PC-9 (cell line): ENCODE measurements around the gene FAM81A. TPM values are rescaled to one million over a fixed set of nuclear protein-coding genes. Genes with fewer than 3 reads are reported as not detected.

Source experiments
- BruUV-seq: library from RNA; stranded (reverse); fragments of 400-500 nt; replicated peaks from 2 replicates; lab custom pipeline; 2021; lab: Mats Ljungman, UMichigan
- CTCF ChIA-PET: fragments of 300-600 bp; sonication (Branson Sonifier 250); formaldehyde crosslinking; loops from one replicate; lab custom pipeline; 2022; ENCODE audit warnings: antibody characterized with exemption; lab: Charles Lee
- POLR2A ChIA-PET: fragments of 300-600 bp; sonication (Branson Sonifier 250); formaldehyde crosslinking; loops from one replicate; lab custom pipeline; 2022; ENCODE audit warnings: antibody characterized with exemption; ENCODE audit not compliant: unreplicated experiment; lab: Charles Lee
- DNase-seq, 2 experiments: peaks; one replicate each; pipeline versions ENCODE4 v3.0.0 to v3.0.0-alpha.2; 2015 to 2022; ENCODE audit warnings: mixed read lengths in 1 of 2
- H2AFZ ChIP-seq: fragments of 200-600 bp; sonication (generic); 2 replicates; pipeline ENCODE4 v1.8.1; 2017; ENCODE audit warnings: antibody characterized with exemption
- H3F3A ChIP-seq: fragments of 200-600 bp; sonication (generic); 2 replicates; pipeline ENCODE4 v1.8.1; 2017; ENCODE audit warnings: antibody characterized with exemption, mild to moderate bottlenecking, low read depth; ENCODE audit not compliant: insufficient read depth
- H3K27ac ChIP-seq: fragments of 200-600 bp; sonication (generic); 2 replicates; pipeline ENCODE4 v1.6.1; 2016; ENCODE audit warnings: mixed run types
- H3K27me3 ChIP-seq: fragments of 200-600 bp; sonication (generic); 2 replicates; pipeline ENCODE4 v1.6.1; 2016; ENCODE audit warnings: low read depth, mixed run types; ENCODE audit not compliant: insufficient read depth
- H3K36me3 ChIP-seq: fragments of 200-600 bp; sonication (generic); 2 replicates; pipeline ENCODE4 v1.6.1; 2016; ENCODE audit warnings: low read depth, mixed run types
- H3K4me1 ChIP-seq: fragments of 200-600 bp; sonication (generic); replicated peaks from 2 replicates; pipeline ENCODE4 v1.6.1; 2016; ENCODE audit warnings: mixed run types; ENCODE audit not compliant: insufficient read depth
- H3K4me2 ChIP-seq: fragments of 200-600 bp; sonication (generic); 2 replicates; pipeline ENCODE4 v1.6.1; 2017; ENCODE audit warnings: mixed run types
- H3K4me3 ChIP-seq: fragments of 200-600 bp; sonication (generic); 2 replicates; pipeline ENCODE4 v1.6.1; 2016; ENCODE audit warnings: mixed run types
- H3K79me2 ChIP-seq: fragments of 200-600 bp; sonication (generic); 2 replicates; pipeline ENCODE4 v1.6.1; 2017; ENCODE audit warnings: low read depth, mixed run types
- H3K9me2 ChIP-seq: fragments of 200-600 bp; sonication (generic); 2 replicates; pipeline ENCODE4 v1.8.1; 2017; ENCODE audit warnings: mild to moderate bottlenecking; ENCODE audit not compliant: insufficient read depth
- H3K9me3 ChIP-seq: fragments of 200-600 bp; sonication (generic); 2 replicates; pipeline ENCODE4 v1.8.1; 2016; ENCODE audit warnings: low read depth; ENCODE audit not compliant: insufficient read depth
- H4K20me1 ChIP-seq: fragments of 200-600 bp; sonication (generic); 2 replicates; pipeline ENCODE4 v1.8.1; 2017; ENCODE audit not compliant: insufficient read depth
- EZH2 ChIP-seq: fragments of 200-600 bp; sonication (generic); IDR thresholded peaks from 2 replicates; pipeline ENCODE4 v1.8.0; 2017; ENCODE audit warnings: antibody characterized with exemption, low read depth
- intact Hi-C: fragments of 100-400 bp; cut with micrococcal nuclease; formaldehyde crosslinking; loops from one replicate; pipeline ENCODE4 v1.10.0; 2022; ENCODE audit not compliant: unreplicated experiment
- total RNA-seq: library from RNA; stranded (reverse); gene quantifications from 2 replicates; pipeline ENCODE4 v1.2.3, GENCODE V29; 2021
- TF ChIP-seq, protein P1 (sequence below): fragments of 200-600 bp; sonication (generic); conservative IDR thresholded peaks from 2 replicates; pipeline ENCODE4 v1.6.1; 2017; ENCODE audit warnings: mixed run types, antibody characterized with exemption, mild to moderate bottlenecking, moderate library complexity

Gene FAM81A
- total RNA-seq, 1 experiment from 2014 or later = 7.0 TPM

DNA sequence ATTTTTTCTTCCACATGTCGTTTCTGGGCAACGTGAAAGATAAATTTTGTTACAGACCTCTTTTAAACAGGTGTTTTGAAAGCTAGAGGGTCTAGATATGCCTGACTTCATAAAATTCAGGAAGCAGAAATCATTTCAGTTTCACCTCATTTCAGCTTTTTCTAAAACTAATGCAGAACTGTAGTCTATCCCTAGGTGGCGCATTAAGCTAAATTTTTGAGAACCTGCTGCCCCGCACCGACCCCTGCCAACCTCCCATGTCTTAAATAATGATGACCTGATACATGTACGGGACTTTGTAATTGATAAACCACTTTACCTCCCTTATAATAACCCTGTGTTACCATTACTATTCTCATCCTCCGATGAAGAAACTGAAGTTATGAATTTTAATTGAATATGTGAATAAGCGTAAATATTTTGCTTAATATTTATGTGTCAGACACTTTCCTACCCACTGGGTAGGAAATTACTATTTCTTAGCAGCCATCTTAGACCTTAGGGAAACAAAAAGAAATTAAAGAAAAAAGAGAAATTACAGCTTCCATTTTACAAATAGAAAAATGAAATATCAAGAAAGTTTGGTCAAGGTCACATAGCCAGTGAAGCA is 94.9 kb downstream of the FAM81A start:
- Histone ChIP-seq H2AFZ (no peak overlapping the region), H4K20me1 (no peaks in the 10 kb centered on the region), H3K9me3 (no peaks in the 10 kb centered on the region), H3K4me1 (no peaks in the 10 kb centered on the region; the same call in 1 of the 2 replicates), H3F3A (no peaks in the 10 kb centered on the region), H3K36me3 (no peaks in the 10 kb centered on the region), H3K27me3 (no peaks in the 10 kb centered on the region), H3K27ac (no peak overlapping the region), H3K79me2 (no peaks in the 10 kb centered on the region), H3K4me2 (no peak overlapping the region), H3K9me2 (no peaks in the 10 kb centered on the region), H3K4me3 (no peak overlapping the region)
- POLR2A ChIA-PET = interaction anchor here (0.6 to 0.8 kb wide), 2 partner anchors 103 to 132 kb away, joined by 4 to 6 read pairs; no protein-coding TSS in a partner anchor
- DNase-seq = peak in 1 of 2 experiments; percentile 19
- intact Hi-C loops = loop anchor here (1.0 to 5.0 kb wide), 3 partner anchors 39 to 794 kb away; no protein-coding TSS in a partner anchor
- CTCF ChIA-PET = interaction anchor here (0.6 to 1.7 kb wide), 9 partner anchors 13 to 729 kb away, joined by 3 to 12 read pairs (median 4); partner anchors contain the start of gene GCNT3
- TF ChIP-seq, protein P1, sequence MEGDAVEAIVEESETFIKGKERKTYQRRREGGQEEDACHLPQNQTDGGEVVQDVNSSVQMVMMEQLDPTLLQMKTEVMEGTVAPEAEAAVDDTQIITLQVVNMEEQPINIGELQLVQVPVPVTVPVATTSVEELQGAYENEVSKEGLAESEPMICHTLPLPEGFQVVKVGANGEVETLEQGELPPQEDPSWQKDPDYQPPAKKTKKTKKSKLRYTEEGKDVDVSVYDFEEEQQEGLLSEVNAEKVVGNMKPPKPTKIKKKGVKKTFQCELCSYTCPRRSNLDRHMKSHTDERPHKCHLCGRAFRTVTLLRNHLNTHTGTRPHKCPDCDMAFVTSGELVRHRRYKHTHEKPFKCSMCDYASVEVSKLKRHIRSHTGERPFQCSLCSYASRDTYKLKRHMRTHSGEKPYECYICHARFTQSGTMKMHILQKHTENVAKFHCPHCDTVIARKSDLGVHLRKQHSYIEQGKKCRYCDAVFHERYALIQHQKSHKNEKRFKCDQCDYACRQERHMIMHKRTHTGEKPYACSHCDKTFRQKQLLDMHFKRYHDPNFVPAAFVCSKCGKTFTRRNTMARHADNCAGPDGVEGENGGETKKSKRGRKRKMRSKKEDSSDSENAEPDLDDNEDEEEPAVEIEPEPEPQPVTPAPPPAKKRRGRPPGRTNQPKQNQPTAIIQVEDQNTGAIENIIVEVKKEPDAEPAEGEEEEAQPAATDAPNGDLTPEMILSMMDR = peak; percentile 87
- TF ChIP-seq EZH2 = no peak
- BruUV-seq = no TSS peak

DNA sequence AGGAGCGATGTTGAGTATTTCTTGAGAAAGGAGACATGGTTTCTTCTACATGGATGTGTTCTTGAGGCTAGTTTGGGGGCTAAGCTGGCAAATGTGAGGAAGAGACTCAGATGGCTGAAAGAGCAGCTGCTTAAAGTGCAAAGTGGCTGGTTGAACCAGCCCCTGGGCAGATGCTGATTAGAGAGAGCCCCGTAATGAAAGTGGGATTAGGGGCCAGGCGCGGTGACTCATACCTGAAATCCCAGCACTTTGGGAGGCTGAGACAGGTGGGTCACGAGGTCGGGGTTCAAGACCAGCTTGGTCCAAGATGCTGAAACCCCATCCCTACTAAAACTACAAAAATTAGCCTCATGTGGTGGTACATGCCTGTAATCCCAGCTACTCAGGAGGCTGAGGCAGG is 98.6 kb downstream of the FAM81A start:
- CTCF ChIA-PET = interaction anchor here (1.0 kb wide), 1 partner anchor 80 kb away, joined by 4 read pairs; no protein-coding TSS in a partner anchor
- POLR2A ChIA-PET = interaction anchor here (0.5 kb wide), 1 partner anchor 1207 kb away, joined by 3 read pairs; no protein-coding TSS in a partner anchor
- no peaks in the 10 kb centered on the region for H3K27me3 ChIP-seq
- DNase-seq = no peak
- BruUV-seq = no TSS peak
- no peak overlapping the region for H3K4me3 ChIP-seq
- H3K79me2 ChIP-seq = no peaks in the 10 kb centered on the region
- no peak overlapping the region for H2AFZ ChIP-seq
- TF ChIP-seq, protein P1 = no peak
- TF ChIP-seq EZH2 = no peak
- H3K4me2 ChIP-seq = no peak overlapping the region
- H3K27ac ChIP-seq = no peak overlapping the region
- H3K9me2 ChIP-seq = no peaks in the 10 kb centered on the region
- intact Hi-C loops = no loop called here
- no peaks in the 10 kb centered on the region for H3F3A ChIP-seq
- no peaks in the 10 kb centered on the region for H3K36me3 ChIP-seq
- no peaks in the 10 kb centered on the region for H3K9me3 ChIP-seq
- peaks cover 5% of the 10 kb centered on the region; the same call in 1 of the 2 replicates for H3K4me1 ChIP-seq
- no peaks in the 10 kb centered on the region for H4K20me1 ChIP-seq

DNA sequence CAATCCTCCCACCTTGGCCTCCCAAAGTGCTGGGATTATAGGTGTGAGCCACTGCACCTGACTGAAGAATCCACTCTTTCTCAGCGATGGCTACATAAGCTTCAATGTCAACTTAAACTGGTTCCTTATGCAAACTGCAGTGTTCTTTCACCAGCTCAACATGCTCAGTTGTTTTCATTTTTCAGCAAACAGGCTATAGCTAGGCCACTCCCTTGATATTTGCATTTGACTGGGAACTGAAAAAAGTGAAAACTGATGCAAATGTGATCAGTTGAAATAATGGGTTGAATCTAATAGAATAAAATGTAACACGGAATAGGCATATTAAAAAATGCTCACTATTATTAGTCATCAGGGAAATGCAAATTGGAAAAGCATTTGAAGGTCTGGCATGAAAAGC is 99.4 kb downstream of the FAM81A start:
- Histone ChIP-seq H3K4me3 (no peak overlapping the region), H2AFZ (no peak overlapping the region), H3K27ac (no peak overlapping the region), H3K36me3 (no peaks in the 10 kb centered on the region), H3K79me2 (no peaks in the 10 kb centered on the region), H3K9me2 (no peaks in the 10 kb centered on the region), H3K4me1 (peaks cover 5% of the 10 kb centered on the region; the same call in 1 of the 2 replicates), H4K20me1 (no peaks in the 10 kb centered on the region), H3K27me3 (no peaks in the 10 kb centered on the region), H3K4me2 (no peak overlapping the region), H3K9me3 (no peaks in the 10 kb centered on the region), H3F3A (no peaks in the 10 kb centered on the region)
- no TSS peak for BruUV-seq
- intact Hi-C loops = no loop called here
- CTCF ChIA-PET = interaction anchor here (1.0 kb wide), 1 partner anchor 9 kb away, joined by 4 read pairs; no protein-coding TSS in a partner anchor
- DNase-seq = no peak
- POLR2A ChIA-PET = no interaction called here
- no peak for TF ChIP-seq EZH2
- TF ChIP-seq, protein P1 = no peak
